COLO668 (cell line): ENCODE results near the gene GBF1.

ENCODE experiments used
- DNase-seq: peaks from one replicate; lab custom pipeline; 2025; ENCODE audit not compliant: unreplicated experiment; lab: John Stamatoyannopoulos, UW

The GBF1 gene

GRCh38 chr10:102419269-102420180 is 174.2 kb downstream of the GBF1 start:
- peak; percentile 87 for DNase-seq

- no peak for DNase-seq
Measured at GRCh38 chr10:102420181-102420713, 174.9 kb downstream of the GBF1 start.

- peak; percentile 91 for DNase-seq
Measured at GRCh38 chr10:102420714-102421506, 175.6 kb downstream of the GBF1 start, which contains the start of gene FBXL15. Gene FBXL15, plus strand, starts transcription at chr10:102420836. Its CDS starts 294 bp downstream, at chr10:102421130.

- no peak for DNase-seq
Measured at GRCh38 chr10:102421507-102421756, 176.1 kb downstream of the GBF1 start.

- peak; percentile 56 for DNase-seq
Measured at GRCh38 chr10:102421757-102422512, 176.6 kb downstream of the GBF1 start.

- peak; percentile 76 for DNase-seq
Measured at GRCh38 chr10:102422545-102423129, 177.3 kb downstream of the GBF1 start.

- DNase-seq: no peak
Measured at GRCh38 chr10:102423372-102423968, 178.1 kb downstream of the GBF1 start.

- no peak for DNase-seq
Measured at GRCh38 chr10:102424145-102424544, 178.8 kb downstream of the GBF1 start.

GRCh38 chr10:102424916-102425315 is 179.6 kb downstream of the GBF1 start:
- DNase-seq: no peak

- DNase-seq: no peak
Measured at GRCh38 chr10:102425444-102425843, 180.1 kb downstream of the GBF1 start.

GRCh38 chr10:102426803-102427287 is 181.5 kb downstream of the GBF1 start:
- DNase-seq: no peak

GRCh38 chr10:102429468-102429867 is 184.1 kb downstream of the GBF1 start:
- no peak for DNase-seq

- DNase-seq: no peak
Measured at GRCh38 chr10:102431452-102432124, 186.3 kb downstream of the GBF1 start.
